Natural killer cell (primary cell): ENCODE results near the gene NR1I2. TPM values are rescaled to one million over a fixed set of nuclear protein-coding genes. Genes with fewer than 3 reads are reported as not detected.

Experiments
- ATAC-seq, 3 donors: fragments of 150-1000 bp in 2 of 3; fragments of 200-7000 bp in 1 of 3; cut with Tn5 transposase; 1 replicate in 1 of 3; 2 replicates in 2 of 3; pipeline ENCODE4 v1.10.0; 2021; ENCODE audit warnings: mild to moderate bottlenecking in 2 of 3, moderate library complexity in 2 of 3
- DNase-seq, 2 donors: peaks; one replicate each; pipeline versions ENCODE4 v3.0.0 to v3.0.0-alpha.2; 2013 to 2021; ENCODE audit warnings: mixed read lengths in 1 of 2
- H3K27ac ChIP-seq: one replicate; pipeline ENCODE4 v1.5.1; 2013; ENCODE audit warnings: mild to moderate bottlenecking, low read length
- H3K27me3 ChIP-seq: one replicate; pipeline ENCODE4 v1.6.1; 2013; ENCODE audit warnings: low read length; ENCODE audit not compliant: control insufficient read depth, insufficient read depth
- H3K36me3 ChIP-seq: one replicate; pipeline ENCODE4 v1.6.1; 2013; ENCODE audit warnings: low read length; ENCODE audit not compliant: control insufficient read depth, insufficient read depth
- H3K4me1 ChIP-seq: one replicate; pipeline ENCODE4 v1.6.1; 2013; ENCODE audit warnings: low read length; ENCODE audit not compliant: control insufficient read depth, insufficient read depth
- H3K4me3 ChIP-seq: one replicate; pipeline ENCODE4 v1.5.1; 2013; ENCODE audit warnings: low read length
- H3K9me3 ChIP-seq: one replicate; pipeline ENCODE4 v1.6.1; 2013; ENCODE audit warnings: low read length; ENCODE audit not compliant: control insufficient read depth, insufficient read depth
- H3K27ac Mint-ChIP-seq, 2 donors: one replicate each; pipeline ENCODE4 v1.8.0; 2022; ENCODE audit warnings: mild to moderate bottlenecking in 2 of 2, mixed read lengths in 2 of 2, moderate library complexity in 1 of 2
- H3K27me3 Mint-ChIP-seq, 2 donors: one replicate each; pipeline ENCODE4 v1.8.0; 2022; ENCODE audit warnings: low read depth in 2 of 2, mixed read lengths in 2 of 2
- H3K36me3 Mint-ChIP-seq: one replicate; pipeline ENCODE4 v1.8.0; 2022; ENCODE audit warnings: mixed read lengths
- H3K4me1 Mint-ChIP-seq, 2 donors: one replicate each; pipeline ENCODE4 v1.8.0; 2022; ENCODE audit warnings: mixed read lengths in 2 of 2
- H3K4me3 Mint-ChIP-seq: one replicate; pipeline ENCODE4 v1.8.0; 2022; ENCODE audit warnings: mild to moderate bottlenecking, moderate library complexity, mixed read lengths
- H3K9me3 Mint-ChIP-seq, 2 donors: one replicate each; pipeline ENCODE4 v1.8.0; 2022; ENCODE audit warnings: mixed read lengths in 2 of 2
- CTCF ChIP-seq: fragments of 200-600 bp; IDR thresholded peaks from one replicate; pipeline ENCODE4 v1.8.0; 2022; ENCODE audit warnings: antibody characterized with exemption
- WGBS: methylation state at CpG from one replicate; pipeline ENCODE4 v1.1.7; 2013; ENCODE audit warnings: missing lambda C conversion rate; ENCODE audit not compliant: insufficient coverage; 5-methylcytosine and 5-hydroxymethylcytosine counted together
- intact Hi-C: fragments of 100-400 bp; cut with micrococcal nuclease; formaldehyde crosslinking; loops from one replicate; pipeline ENCODE4 v1.14.2; 2022
- total RNA-seq, 4 donors: library from RNA; stranded (reverse); fragments of 120-200 nt in 1 of 4; gene quantifications; one replicate each; pipeline versions ENCODE4 v1.2.3 to v1.2.4, GENCODE V29; 2013 to 2022

Gene NR1I2
- total RNA-seq, 3 donors from 2014 or later (not counting 1 experiment from before 2014, with no cell fraction given) = 0.13 to 0.25 (median 0.16) TPM

DNA sequence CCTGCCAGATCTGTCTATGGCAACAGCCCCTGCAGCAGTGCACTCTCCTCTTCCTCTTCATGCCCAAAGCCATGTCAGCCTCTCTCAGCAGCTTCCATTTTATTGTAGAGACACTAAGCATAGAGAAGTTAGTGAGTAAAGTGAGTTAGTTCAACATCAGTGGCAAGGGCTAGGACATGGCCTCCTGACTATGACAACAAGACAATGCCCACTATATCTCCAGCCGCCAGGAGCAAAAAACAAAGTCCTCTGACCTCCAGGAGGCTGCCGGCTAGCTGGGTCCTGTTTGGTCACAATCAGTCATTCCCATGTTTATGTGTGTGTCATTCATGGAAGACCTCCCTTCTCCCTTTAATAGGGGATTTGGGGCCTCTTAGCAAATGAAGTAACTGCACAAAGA, 14.9 kb downstream of the NR1I2 start:
- 92% methylated on average over 2 of the region's 2 CpGs for WGBS
- no peaks in the 10 kb centered on the region for H3K36me3 ChIP-seq

GRCh38 chr3:119800844-119801243, 18.9 kb downstream of the NR1I2 start:
- Histone ChIP-seq H3K36me3 (no peaks in the 10 kb centered on the region), H3K27ac (no peak overlapping the region), H3K4me3 (no peak overlapping the region), H3K27me3 (no peaks in the 10 kb centered on the region), H3K4me1 (no peaks in the 10 kb centered on the region), H3K9me3 (no peaks in the 10 kb centered on the region)
- no peak for DNase-seq
- Mint-ChIP-seq H3K27ac (no peak overlapping the region), H3K27me3 (peaks cover 11 to 26% of the 10 kb centered on the region in 2 donors), H3K9me3 (no peaks in the 10 kb centered on the region), H3K4me1 (no peaks in the 10 kb centered on the region), H3K4me3 (no peak overlapping the region), H3K36me3 (no peaks in the 10 kb centered on the region)
- ATAC-seq = no peak
- intact Hi-C loops = no loop called here
- no peak for TF ChIP-seq CTCF
- WGBS = 92% methylated on average over 3 of the region's 4 CpGs

More for the DNA sequence above, 14.9 kb downstream of the NR1I2 start:
- Mint-ChIP-seq H3K27ac (no peak overlapping the region), H3K9me3 (no peaks in the 10 kb centered on the region), H3K36me3 (no peaks in the 10 kb centered on the region), H3K27me3 (peaks cover 17% of the 10 kb centered on the region in 2 donors), H3K4me1 (no peaks in the 10 kb centered on the region), H3K4me3 (no peak overlapping the region)
- H3K9me3 ChIP-seq = no peaks in the 10 kb centered on the region
- no peak overlapping the region for H3K4me3 ChIP-seq
- H3K4me1 ChIP-seq = no peaks in the 10 kb centered on the region
- no peak overlapping the region for H3K27ac ChIP-seq
- DNase-seq (no peak), ATAC-seq (no peak)
- intact Hi-C loops = no loop called here
- no peaks in the 10 kb centered on the region for H3K27me3 ChIP-seq
- no peak for TF ChIP-seq CTCF

DNA sequence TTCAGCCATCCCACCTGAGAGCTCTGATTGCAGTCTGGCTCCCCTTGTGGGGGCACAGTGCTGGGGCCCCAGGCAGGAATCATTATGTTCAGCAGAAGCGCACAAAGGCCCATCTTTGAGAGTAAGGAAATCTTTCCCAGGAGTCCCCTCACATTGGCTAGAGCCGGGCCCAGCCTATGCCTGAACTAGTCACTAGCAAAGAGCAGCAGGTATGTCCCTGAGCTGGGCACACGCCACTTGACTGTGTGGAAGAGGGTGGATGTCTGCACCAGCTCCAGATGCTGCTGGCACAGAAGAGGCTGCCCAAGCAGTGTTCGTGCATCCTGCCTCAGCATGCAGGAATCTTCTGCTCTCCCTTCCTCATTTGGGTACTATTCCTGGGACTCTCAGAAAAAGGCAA, 26.3 kb downstream of the NR1I2 start:
- Histone ChIP-seq H3K4me1 (peaks cover 15% of the 10 kb centered on the region), H3K36me3 (no peaks in the 10 kb centered on the region), H3K4me3 (no peak overlapping the region), H3K27me3 (no peaks in the 10 kb centered on the region), H3K27ac (no peak overlapping the region), H3K9me3 (no peaks in the 10 kb centered on the region)
- no peak for TF ChIP-seq CTCF
- Mint-ChIP-seq H3K27me3 (no peaks in the 10 kb centered on the region), H3K27ac (no peak overlapping the region), H3K36me3 (no peaks in the 10 kb centered on the region), H3K9me3 (no peaks in the 10 kb centered on the region), H3K4me1 (peaks cover 10 to 13% of the 10 kb centered on the region in 2 donors), H3K4me3 (peak overlapping the region; percentile 52)
- 98% methylated on average over 4 of the region's 4 CpGs for WGBS
- intact Hi-C loops = no loop called here
- ATAC-seq (no peak), DNase-seq (no peak)

GRCh38 chr3:119808843-119809242, 26.9 kb downstream of the NR1I2 start:
- no peaks in the 10 kb centered on the region for H3K36me3 Mint-ChIP-seq
- no peak for TF ChIP-seq CTCF
- H3K27ac ChIP-seq = no peak overlapping the region
- H3K9me3 Mint-ChIP-seq = no peaks in the 10 kb centered on the region
- H3K27ac Mint-ChIP-seq = peak overlapping the region in 1 of 2 donors; percentile 93
- intact Hi-C loops = no loop called here
- H3K36me3 ChIP-seq = no peaks in the 10 kb centered on the region
- peaks cover 15% of the 10 kb centered on the region for H3K4me1 ChIP-seq
- DNase-seq = no peak
- no peaks in the 10 kb centered on the region for H3K27me3 Mint-ChIP-seq
- no peaks in the 10 kb centered on the region for H3K9me3 ChIP-seq
- H3K4me1 Mint-ChIP-seq = peaks cover 10 to 13% of the 10 kb centered on the region in 2 donors
- H3K4me3 ChIP-seq = no peak overlapping the region
- H3K27me3 ChIP-seq = no peaks in the 10 kb centered on the region
- peak overlapping the region; percentile 52 for H3K4me3 Mint-ChIP-seq
- no peak for ATAC-seq
- 97% methylated on average over 6 of the region's 6 CpGs for WGBS
